ENCODE data around the gene EIF3A. TPM values are rescaled to one million over a fixed set of nuclear protein-coding genes. Genes with fewer than 3 reads are reported as not detected.

EIF3A gene
- total and polyA plus RNA-seq, 7 experiments from 2014 or later = 40.5 to 137 (median 90.9) TPM

DNA sequence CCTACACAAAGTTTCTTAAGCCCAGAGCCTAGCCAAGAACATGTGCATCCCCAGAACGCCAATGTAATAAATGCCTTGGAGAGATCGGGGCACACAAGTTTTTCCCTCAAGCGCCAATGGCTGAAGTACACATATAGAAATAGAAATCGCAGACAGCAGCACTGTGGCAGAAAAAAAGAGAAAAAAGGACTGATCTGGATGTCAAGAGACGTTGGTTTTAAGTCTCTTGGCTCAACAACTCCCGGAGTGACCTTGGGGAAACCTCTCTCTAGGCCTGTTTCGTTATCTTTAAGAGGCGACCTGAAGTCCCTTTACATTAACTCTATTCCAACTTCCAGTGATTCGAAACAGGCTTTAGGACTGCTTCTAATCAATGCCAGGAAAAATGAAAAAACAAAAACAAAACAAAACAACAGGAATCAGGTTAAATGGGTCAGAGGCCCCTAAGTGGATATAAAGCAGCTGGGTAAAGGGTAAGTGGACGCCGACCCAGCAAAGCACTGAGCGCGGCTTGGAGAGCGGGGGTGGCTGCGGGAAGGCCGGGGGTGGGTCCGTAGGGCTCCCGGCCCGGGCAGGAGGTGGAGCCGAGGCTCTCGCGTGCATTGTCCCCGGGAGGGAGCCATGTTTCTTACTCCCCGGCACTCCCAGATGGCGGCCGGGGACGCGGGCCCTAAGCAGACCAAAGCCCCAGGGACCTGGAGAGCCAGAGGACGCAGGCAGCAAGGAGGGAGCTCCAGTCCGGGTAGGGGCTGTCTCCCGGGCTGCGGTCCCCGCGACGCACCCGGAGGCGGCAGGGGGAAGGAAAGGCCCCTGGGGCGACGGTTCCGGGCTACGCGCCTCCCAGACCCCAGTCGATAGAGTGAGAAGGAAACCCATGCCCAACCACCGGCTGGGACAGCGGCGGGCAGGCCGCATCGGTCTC is 757 bp downstream of the EIF3A start:
- peak overlapping the region; percentile 83 for H3K4me3 ChIP-seq (ENCODE audit: low read length)
- ATAC-seq (peak; percentile 69), DNase-seq (peak in 4 of 9 donors; percentile 12 to 78 (median 52))
- CTCF ChIA-PET = no interaction called here
- POLR2A ChIA-PET = interaction anchor here (0.6 to 6.7 kb wide), 10 partner anchors 11 to 790 kb away, joined by 3 to 53 read pairs (median 4); partner anchors contain the start of genes DENND10 and INPP5F
- peaks cover 0 to 2% (median 0%) of the 10 kb centered on the region in 5 donors for H3K27me3 Mint-ChIP-seq
- peaks cover 0 to 8% (median 0%) of the 10 kb centered on the region in 3 experiments for H3K36me3 ChIP-seq (ENCODE audit: control insufficient read depth in 2 of 3, insufficient read depth in 3 of 3, low read length in 3 of 3)
- peaks cover 0 to 28% (median 0%) of the 10 kb centered on the region in 5 donors for H3K36me3 Mint-ChIP-seq
- H3K4me3 Mint-ChIP-seq = peak overlapping the region; percentile 86 to 99 (median 98)
- no peaks in the 10 kb centered on the region for H3K27me3 ChIP-seq (ENCODE audit: control insufficient read depth in 2 of 2, insufficient read depth in 2 of 2, low read length in 2 of 2)
- H3K4me1 ChIP-seq (ENCODE audit: control insufficient read depth in 2 of 2, insufficient read depth in 2 of 2, low read length in 2 of 2) = peaks cover 6 to 26% of the 10 kb centered on the region in 2 donors
- peak overlapping the region; percentile 91 for H3K27ac ChIP-seq (ENCODE audit: low read depth, low read length)
- peaks cover 0 to 6% (median 0%) of the 10 kb centered on the region in 11 donors for H3K9me3 Mint-ChIP-seq
- H3K27ac Mint-ChIP-seq = peak overlapping the region; percentile 93 to 100 (median 98)
- peaks cover 25 to 59% (median 50%) of the 10 kb centered on the region in 7 donors for H3K4me1 Mint-ChIP-seq
- intact Hi-C loops (cut with micrococcal nuclease) = loop anchor here (1.0 to 10.0 kb wide), 18 partner anchors 11 to 795 kb away; partner anchors contain the start of genes DENND10 (in 2 of the 2), MCMBP (in 2 of the 2), PRDX3 (in 2 of the 2) and SFXN4 (in 2 of the 2)
- no peaks in the 10 kb centered on the region for H3K9me3 ChIP-seq (ENCODE audit: control insufficient read depth in 2 of 3, low read length in 3 of 3)

DNA sequence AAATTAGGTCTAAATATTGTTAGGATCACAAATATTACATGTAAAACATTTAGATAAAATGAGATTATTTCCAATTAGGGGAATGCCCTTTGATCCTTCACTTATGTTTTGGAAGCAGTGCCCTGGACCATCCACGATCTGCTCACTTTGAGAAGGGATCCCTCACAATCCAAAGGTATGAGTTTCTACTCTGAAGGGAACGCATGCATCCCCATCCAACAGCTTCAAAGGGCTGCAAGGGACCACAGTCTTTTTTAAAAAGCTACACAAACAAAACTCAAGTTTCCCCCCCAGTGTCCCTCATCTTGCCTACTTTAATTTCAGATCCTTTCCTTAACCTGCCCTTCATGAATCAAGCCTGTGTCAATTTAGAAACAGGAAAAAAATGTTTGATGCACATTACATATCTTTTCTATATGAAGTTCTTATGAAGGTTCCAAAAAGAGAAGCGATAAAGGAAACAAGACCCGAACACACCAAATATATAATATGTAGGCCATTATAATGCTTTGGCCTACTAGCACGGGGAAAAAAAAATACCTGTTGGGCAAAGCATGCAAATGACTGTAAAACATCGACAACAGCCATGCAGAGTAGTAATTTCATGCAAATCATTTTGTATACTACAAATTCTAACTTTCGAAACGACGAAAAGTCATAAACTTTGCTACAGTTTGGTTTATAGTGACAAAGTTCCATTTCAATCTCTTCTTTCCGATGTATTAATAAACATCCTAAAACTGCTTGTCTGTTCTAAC is 2.0 kb downstream of the EIF3A start:
- H3K9me3 ChIP-seq (ENCODE audit: control insufficient read depth in 2 of 3, low read length in 3 of 3) = no peaks in the 10 kb centered on the region
- no peak for ATAC-seq
- H3K36me3 ChIP-seq (ENCODE audit: control insufficient read depth in 2 of 3, insufficient read depth in 3 of 3, low read length in 3 of 3) = peaks cover 0 to 8% (median 0%) of the 10 kb centered on the region in 3 experiments
- CTCF ChIA-PET = no interaction called here
- peaks cover 7 to 26% of the 10 kb centered on the region in 2 donors for H3K4me1 ChIP-seq (ENCODE audit: control insufficient read depth in 2 of 2, insufficient read depth in 2 of 2, low read length in 2 of 2)
- H3K4me3 ChIP-seq (ENCODE audit: low read length) = peak overlapping the region; percentile 83
- POLR2A ChIA-PET = interaction anchor here (0.5 to 6.7 kb wide), 3 partner anchors 12 to 325 kb away, joined by 3 to 53 read pairs (median 3); partner anchors contain the start of gene DENND10
- H3K27ac ChIP-seq (ENCODE audit: low read depth, low read length) = peak overlapping the region; percentile 91
- no peaks in the 10 kb centered on the region for H3K27me3 ChIP-seq (ENCODE audit: control insufficient read depth in 2 of 2, insufficient read depth in 2 of 2, low read length in 2 of 2)
- peaks cover 0 to 6% (median 0%) of the 10 kb centered on the region in 11 donors for H3K9me3 Mint-ChIP-seq
- peaks cover 25 to 64% (median 52%) of the 10 kb centered on the region in 7 donors for H3K4me1 Mint-ChIP-seq
- intact Hi-C loops (cut with micrococcal nuclease) = no loop called here
- H3K4me3 Mint-ChIP-seq = peak overlapping the region; percentile 86 to 99 (median 98)
- peaks cover 0 to 2% (median 0%) of the 10 kb centered on the region in 5 donors for H3K27me3 Mint-ChIP-seq
- DNase-seq = no peak
- H3K27ac Mint-ChIP-seq = peak overlapping the region; percentile 36 to 100 (median 98)
- peaks cover 0 to 28% (median 0%) of the 10 kb centered on the region in 5 donors for H3K36me3 Mint-ChIP-seq

DNA sequence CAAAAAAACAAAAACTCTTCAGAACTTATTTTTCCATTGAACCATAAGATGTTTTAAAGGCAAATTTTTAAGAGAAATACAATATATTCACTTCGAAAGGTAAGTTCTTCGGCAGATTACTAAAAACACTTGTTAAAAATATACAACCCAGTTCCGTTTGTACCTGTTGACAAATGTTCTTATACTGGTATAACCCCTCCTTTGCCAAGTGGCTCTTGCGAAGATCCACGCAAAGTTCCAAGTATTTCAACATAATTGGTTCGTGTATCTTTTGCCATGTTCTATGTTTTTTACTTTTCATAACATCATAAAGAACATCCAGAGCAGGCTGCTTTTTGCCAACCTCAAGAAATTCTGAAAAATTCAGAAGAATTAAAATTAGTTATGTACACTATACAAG is 7.0 kb downstream of the EIF3A start:
- DNase-seq (no peak), ATAC-seq (no peak)
- H3K9me3 Mint-ChIP-seq = no peaks in the 10 kb centered on the region
- H3K4me1 Mint-ChIP-seq = peaks cover 20 to 51% (median 46%) of the 10 kb centered on the region in 7 donors
- Histone ChIP-seq H3K4me3 (ENCODE audit: low read length) (no peak overlapping the region), H3K27ac (ENCODE audit: low read depth, low read length) (no peak overlapping the region), H3K27me3 (ENCODE audit: control insufficient read depth in 2 of 2, insufficient read depth in 2 of 2, low read length in 2 of 2) (no peaks in the 10 kb centered on the region), H3K36me3 (ENCODE audit: control insufficient read depth in 2 of 3, insufficient read depth in 3 of 3, low read length in 3 of 3) (peaks cover 14 to 42% (median 28%) of the 10 kb centered on the region in 3 experiments), H3K4me1 (ENCODE audit: control insufficient read depth in 2 of 2, insufficient read depth in 2 of 2, low read length in 2 of 2) (peaks cover 15 to 17% of the 10 kb centered on the region in 2 donors), H3K9me3 (ENCODE audit: control insufficient read depth in 2 of 3, low read length in 3 of 3) (no peaks in the 10 kb centered on the region)
- H3K27ac Mint-ChIP-seq = peak overlapping the region in 7 of 9 donors; percentile 5 to 79 (median 51)
- intact Hi-C loops (cut with micrococcal nuclease) = loop anchor here in 1 of 2 donors (2.0 kb wide), 1 partner anchor 15 kb away; no protein-coding TSS in a partner anchor
- H3K36me3 Mint-ChIP-seq = peaks cover 0 to 36% (median 24%) of the 10 kb centered on the region in 5 donors
- H3K4me3 Mint-ChIP-seq = peak overlapping the region in 2 of 10 donors; percentile 27 to 37
- CTCF ChIA-PET = no interaction called here
- H3K27me3 Mint-ChIP-seq = no peaks in the 10 kb centered on the region
- POLR2A ChIA-PET = no interaction called here

DNA sequence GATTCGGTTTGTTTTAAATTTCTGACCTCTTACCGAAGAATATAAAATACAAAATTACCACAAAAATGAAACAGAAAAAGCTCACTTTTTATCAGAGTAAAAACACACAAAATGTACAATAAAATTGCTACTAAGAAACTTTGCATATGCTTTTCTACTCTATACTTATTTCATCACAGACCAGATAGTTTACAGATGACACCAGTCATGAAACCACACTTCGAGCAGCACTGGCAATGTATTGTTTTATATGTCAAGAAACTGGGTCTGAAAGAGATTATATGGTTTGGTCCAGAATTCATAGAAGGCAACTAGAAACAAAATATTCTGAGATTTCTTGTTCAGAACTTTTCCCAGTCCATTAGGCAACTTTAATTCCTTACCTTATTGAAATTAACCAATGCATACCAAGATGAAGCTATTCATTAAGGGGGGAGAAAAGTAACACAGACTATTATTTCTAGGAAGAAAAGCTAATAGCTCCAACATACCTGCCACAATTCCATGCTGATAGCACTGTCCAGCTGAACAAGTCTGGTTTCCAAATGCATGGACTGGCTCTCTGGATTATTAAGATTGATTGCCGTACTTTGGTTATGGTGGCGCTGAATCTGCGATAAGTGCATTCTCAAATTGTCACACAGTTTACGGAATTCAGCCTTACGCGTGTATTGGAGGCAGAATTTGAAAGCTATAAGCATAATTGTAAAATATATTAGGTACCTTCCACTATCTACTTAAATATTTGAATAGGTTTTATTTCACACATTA is 10.0 kb downstream of the EIF3A start:
- Mint-ChIP-seq H3K9me3 (no peaks in the 10 kb centered on the region), H3K4me3 (no peak overlapping the region), H3K4me1 (peaks cover 10 to 40% (median 21%) of the 10 kb centered on the region in 7 donors), H3K27ac (peak overlapping the region in 5 of 9 donors; percentile 15 to 53 (median 17)), H3K36me3 (peaks cover 0 to 43% (median 30%) of the 10 kb centered on the region in 5 donors), H3K27me3 (no peaks in the 10 kb centered on the region)
- ChIA-PET POLR2A (interaction anchor here (1.0 kb wide), 1 partner anchor 27 kb away, joined by 3 read pairs; no protein-coding TSS in a partner anchor), CTCF (interaction anchor here (0.6 kb wide), 1 partner anchor 14 kb away, joined by 3 read pairs; no protein-coding TSS in a partner anchor)
- ATAC-seq (no peak), DNase-seq (no peak)
- Histone ChIP-seq H3K4me3 (ENCODE audit: low read length) (no peak overlapping the region), H3K4me1 (ENCODE audit: control insufficient read depth in 2 of 2, insufficient read depth in 2 of 2, low read length in 2 of 2) (peaks cover 0 to 11% of the 10 kb centered on the region in 2 donors), H3K9me3 (ENCODE audit: control insufficient read depth in 2 of 3, low read length in 3 of 3) (no peaks in the 10 kb centered on the region), H3K27me3 (ENCODE audit: control insufficient read depth in 2 of 2, insufficient read depth in 2 of 2, low read length in 2 of 2) (no peaks in the 10 kb centered on the region), H3K27ac (ENCODE audit: low read depth, low read length) (no peak overlapping the region), H3K36me3 (ENCODE audit: control insufficient read depth in 2 of 3, insufficient read depth in 3 of 3, low read length in 3 of 3) (peaks cover 26 to 72% (median 28%) of the 10 kb centered on the region in 3 experiments)
- intact Hi-C loops (cut with micrococcal nuclease) = no loop called here

DNA sequence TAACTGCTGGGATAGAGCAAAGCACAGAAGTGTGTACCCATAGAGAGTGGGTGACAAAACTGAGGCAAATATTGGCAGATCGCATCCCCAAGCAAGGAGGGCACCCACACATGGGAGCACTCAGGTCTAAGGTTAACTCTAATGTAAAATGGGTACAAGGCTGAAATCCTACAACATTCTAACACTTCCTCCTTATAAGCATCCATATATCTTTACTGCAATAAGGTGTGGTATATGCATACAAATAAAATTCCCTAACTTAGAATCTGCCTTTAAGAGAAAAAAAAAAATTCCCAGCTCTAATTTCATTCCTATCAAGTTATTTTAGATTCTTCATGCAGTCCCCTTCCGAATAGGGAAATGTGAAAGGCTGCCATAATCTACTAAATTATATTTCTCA is 18.7 kb downstream of the EIF3A start:
- ATAC-seq (no peak), DNase-seq (no peak)
- Mint-ChIP-seq H3K9me3 (no peaks in the 10 kb centered on the region), H3K4me1 (peaks cover 6 to 25% (median 10%) of the 10 kb centered on the region in 7 donors), H3K27ac (peak overlapping the region in 3 of 9 donors; percentile 18 to 36 (median 28)), H3K27me3 (no peaks in the 10 kb centered on the region), H3K36me3 (peaks cover 18 to 59% (median 43%) of the 10 kb centered on the region in 5 donors), H3K4me3 (no peak overlapping the region)
- CTCF ChIA-PET = no interaction called here
- Histone ChIP-seq H3K9me3 (ENCODE audit: control insufficient read depth in 2 of 3, low read length in 3 of 3) (no peaks in the 10 kb centered on the region), H3K27me3 (ENCODE audit: control insufficient read depth in 2 of 2, insufficient read depth in 2 of 2, low read length in 2 of 2) (no peaks in the 10 kb centered on the region), H3K27ac (ENCODE audit: low read depth, low read length) (no peak overlapping the region), H3K4me3 (ENCODE audit: low read length) (no peak overlapping the region), H3K4me1 (ENCODE audit: control insufficient read depth in 2 of 2, insufficient read depth in 2 of 2, low read length in 2 of 2) (no peaks in the 10 kb centered on the region), H3K36me3 (ENCODE audit: control insufficient read depth in 2 of 3, insufficient read depth in 3 of 3, low read length in 3 of 3) (peaks cover 40 to 92% (median 54%) of the 10 kb centered on the region in 3 experiments)
- POLR2A ChIA-PET = no interaction called here
- intact Hi-C loops (cut with micrococcal nuclease) = loop anchor here in 1 of 2 donors (5.0 kb wide), 1 partner anchor 770 kb away; no protein-coding TSS in a partner anchor
